Aorta (tissue), 4 donors: ENCODE data around the gene ZNF836. TPM values are rescaled to one million over a fixed set of nuclear protein-coding genes. Genes with fewer than 3 reads are reported as not detected.

Experiments used
- polyA plus RNA-seq, 2 donors: library from polyadenylated mRNA; stranded (reverse); fragments of 200-250 nt; gene quantifications; one replicate each; pipeline ENCODE4 v1.2.3, GENCODE V29; 2013
- total RNA-seq, 2 donors: library from RNA; stranded (reverse); fragmentation: NEBNext Ultra II Directional; extraction: Animal tissue kit (Norgen Biotek cat#: 25700); gene quantifications; one replicate each; pipeline ENCODE4 v1.2.1, GENCODE V29; 2021
- donor health status: healthy with polysubstance abuse.
- donor health status: Bipolar disorder and iron deficiency.
- donor health status: DM: no; HTN: no; CAD: no.
- donor health status: DM: yes; HTN: yes; CAD: no.

Gene ZNF836
- total and polyA plus RNA-seq, 4 donors: 1.5 to 20.3 (median 10.0) TPM

Other genes with a start within 250 kb of the ZNF836 start
- gene ZNF613, start 244.1 kb downstream of the ZNF836 start, total RNA-seq: 1 to 10 TPM; 6.4 to 8.8 TPM
- gene ZNF613, start 244.1 kb downstream of the ZNF836 start, polyA plus RNA-seq: 1 to 10 TPM; 6.3 to 8.7 TPM
- gene ZNF350, start 184.8 kb downstream of the ZNF836 start, total RNA-seq: 10 to 100 TPM; 13.2 to 17.7 TPM
- 10 to 100 TPM in 1 of 2 donors, 1 to 10 TPM in 1; 9.9 to 11.9 TPM for gene ZNF350, start 184.8 kb downstream of the ZNF836 start, polyA plus RNA-seq
- 10 to 100 TPM; 11.7 to 18.9 TPM for gene ZNF615, start 163.4 kb downstream of the ZNF836 start, total RNA-seq
- 10 to 100 TPM in 1 of 2 donors, 1 to 10 TPM in 1; 4.6 to 10.1 TPM for gene ZNF615, start 163.4 kb downstream of the ZNF836 start, polyA plus RNA-seq
- gene ZNF614, start 143.2 kb downstream of the ZNF836 start, total RNA-seq: 1 to 10 TPM; 8.1 to 9.3 TPM
- gene ZNF614, start 143.2 kb downstream of the ZNF836 start, polyA plus RNA-seq: 1 to 10 TPM; 3.8 to 4.3 TPM
- 10 to 100 TPM; 21.4 to 22.0 TPM for gene ZNF432, start 122.8 kb downstream of the ZNF836 start, total RNA-seq
- gene ZNF432, start 122.8 kb downstream of the ZNF836 start, polyA plus RNA-seq: 10 to 100 TPM in 1 of 2 donors, 1 to 10 TPM in 1; 4.1 to 14.3 TPM
- gene ZNF841, start 75.9 kb downstream of the ZNF836 start, total RNA-seq: 10 to 100 TPM; 33.8 to 40.7 TPM
- gene ZNF841, start 75.9 kb downstream of the ZNF836 start, polyA plus RNA-seq: 10 to 100 TPM in 1 of 2 donors, under 1 TPM in 1; 0.88 to 19.6 TPM
- 10 to 100 TPM in 1 of 2 donors, 1 to 10 TPM in 1; 8.1 to 11.0 TPM for gene ZNF616, start 31.7 kb downstream of the ZNF836 start, total RNA-seq
- 1 to 10 TPM in 1 of 2 donors, under 1 TPM in 1; 0.88 to 2.1 TPM for gene ZNF616, start 31.7 kb downstream of the ZNF836 start, polyA plus RNA-seq
- 100 to 1,000 TPM; 174 to 178 TPM for gene PPP2R1A, start 18.4 kb upstream of the ZNF836 start, total RNA-seq
- gene PPP2R1A, start 18.4 kb upstream of the ZNF836 start, polyA plus RNA-seq: 10 to 100 TPM; 50.2 to 92.2 TPM
- gene ZNF766, start 98.0 kb upstream of the ZNF836 start, total RNA-seq: 10 to 100 TPM; 16.6 to 20.5 TPM
- gene ZNF766, start 98.0 kb upstream of the ZNF836 start, polyA plus RNA-seq: 10 to 100 TPM in 1 of 2 donors, 1 to 10 TPM in 1; 6.1 to 10.9 TPM
- 10 to 100 TPM in 1 of 2 donors, 1 to 10 TPM in 1; 10.0 to 15.7 TPM for gene ZNF480, start 125.5 kb upstream of the ZNF836 start, total RNA-seq
- gene ZNF480, start 125.5 kb upstream of the ZNF836 start, polyA plus RNA-seq: 1 to 10 TPM; 5.4 to 6.0 TPM
- 1 to 10 TPM; 2.2 to 3.2 TPM for gene ZNF610, start 164.6 kb upstream of the ZNF836 start, total RNA-seq
- 1 to 10 TPM in 1 of 2 donors, under 1 TPM in 1; 0.50 to 1.6 TPM for gene ZNF610, start 164.6 kb upstream of the ZNF836 start, polyA plus RNA-seq
- 10 to 100 TPM; 23.3 to 29.7 TPM for gene ZNF880, start 198.3 kb upstream of the ZNF836 start, total RNA-seq
- gene ZNF880, start 198.3 kb upstream of the ZNF836 start, polyA plus RNA-seq: 10 to 100 TPM; 14.3 to 18.4 TPM
- 10 to 100 TPM; 24.4 to 32.1 TPM for gene ZNF528, start 226.2 kb upstream of the ZNF836 start, total RNA-seq
- 10 to 100 TPM in 1 of 2 donors, 1 to 10 TPM in 1; 3.4 to 15.9 TPM for gene ZNF528, start 226.2 kb upstream of the ZNF836 start, polyA plus RNA-seq